Esophagus mucosa (tissue), 1 donor: ENCODE data around the gene FCHO2. TPM values are rescaled to one million over a fixed set of nuclear protein-coding genes. Genes with fewer than 3 reads are reported as not detected.
"Not testable (repeated sequence)": the region's sequence is repeated elsewhere in the genome, so short reads cannot be mapped to it uniquely, and the experiment has no call there.

Experiments used
- ATAC-seq: fragments of 200-7000 bp; cut with Tn5 transposase; one replicate; pipeline ENCODE4 v1.9.1; 2020
- total RNA-seq: library from RNA; stranded (reverse); gene quantifications from one replicate; pipeline ENCODE4 v1.2.4, GENCODE V29; 2023
- donor health status: DM: yes; HTN: yes; CAD: no.

The FCHO2 gene
- total RNA-seq, 1 donor from 2014 or later, result 47.4 TPM

GRCh38 chr5:72956324-72957140 lies 691 bp downstream of the FCHO2 start:
- no peak for ATAC-seq

GRCh38 chr5:72957337-72957736 lies 1.5 kb downstream of the FCHO2 start:
- ATAC-seq, result no peak

GRCh38 chr5:72959257-72959656 lies 3.4 kb downstream of the FCHO2 start:
- no peak for ATAC-seq

- not testable (repeated sequence) for ATAC-seq
Measured at GRCh38 chr5:72974481-72974880, 18.6 kb downstream of the FCHO2 start.

GRCh38 chr5:72976810-72977209 lies 21.0 kb downstream of the FCHO2 start:
- ATAC-seq, result not testable (repeated sequence)

GRCh38 chr5:72985719-72986118 lies 29.9 kb downstream of the FCHO2 start:
- ATAC-seq, result no peak

- ATAC-seq, result no peak
Measured at GRCh38 chr5:72988769-72989168, 32.9 kb downstream of the FCHO2 start.

GRCh38 chr5:72991394-72991793 lies 35.6 kb downstream of the FCHO2 start:
- no peak for ATAC-seq

GRCh38 chr5:72994578-72994977 lies 38.7 kb downstream of the FCHO2 start:
- ATAC-seq, result no peak

GRCh38 chr5:72996632-72997031 lies 40.8 kb downstream of the FCHO2 start:
- ATAC-seq, result no peak

- no peak for ATAC-seq
Measured at GRCh38 chr5:72999916-73000315, 44.1 kb downstream of the FCHO2 start.

GRCh38 chr5:73005886-73006285 lies 50.0 kb downstream of the FCHO2 start:
- ATAC-seq, result no peak

- no peak for ATAC-seq
Measured at GRCh38 chr5:73007051-73007450, 51.2 kb downstream of the FCHO2 start.

GRCh38 chr5:73008831-73009230 lies 53.0 kb downstream of the FCHO2 start:
- no peak for ATAC-seq

GRCh38 chr5:73011612-73012011 lies 55.8 kb downstream of the FCHO2 start:
- ATAC-seq, result not testable (repeated sequence)

GRCh38 chr5:73018892-73019291 lies 63.1 kb downstream of the FCHO2 start:
- ATAC-seq, result peak; percentile 90

- ATAC-seq, result peak; percentile 31
Measured at GRCh38 chr5:73019766-73020165, 63.9 kb downstream of the FCHO2 start.

GRCh38 chr5:73022471-73023169 lies 66.8 kb downstream of the FCHO2 start:
- no peak for ATAC-seq

- not testable (repeated sequence) for ATAC-seq
Measured at GRCh38 chr5:73024946-73025544, 69.2 kb downstream of the FCHO2 start.

- ATAC-seq, result no peak
Measured at GRCh38 chr5:73027361-73027760, 71.5 kb downstream of the FCHO2 start.

GRCh38 chr5:73027816-73028215 lies 72.0 kb downstream of the FCHO2 start:
- no peak for ATAC-seq

GRCh38 chr5:73028991-73029595 lies 73.3 kb downstream of the FCHO2 start:
- no peak for ATAC-seq

- ATAC-seq, result peak; percentile 92
Measured at GRCh38 chr5:73030531-73030930, 74.7 kb downstream of the FCHO2 start.
